Amygdala (tissue), 56 donors: ENCODE data around the gene BCO1.

Experiments
- DNase-seq, 56 donors: peaks; one replicate each; lab custom pipeline; 2025; lab: John Stamatoyannopoulos, UW

The BCO1 gene

GRCh38 chr16:81314603-81315270 lies 76.2 kb downstream of the BCO1 start, which contains the start of gene GAN:
Gene GAN (plus strand): TSS chr16:81314962. CDS start chr16:81315114, 152 bp downstream.
- peak; percentile 57 to 98 (median 92) for DNase-seq

GRCh38 chr16:81315271-81316175 lies 77.0 kb downstream of the BCO1 start:
- peak in 39 of 56 donors; percentile 6 to 54 (median 20) for DNase-seq

- DNase-seq, result no peak
Measured at GRCh38 chr16:81316176-81316496, 77.6 kb downstream of the BCO1 start.

GRCh38 chr16:81318711-81319110 lies 80.2 kb downstream of the BCO1 start:
- DNase-seq, result no peak

GRCh38 chr16:81319221-81319912 lies 80.9 kb downstream of the BCO1 start:
- DNase-seq, result no peak

- DNase-seq, result no peak
Measured at GRCh38 chr16:81321039-81321438, 82.5 kb downstream of the BCO1 start.

GRCh38 chr16:81321536-81321935 lies 83.0 kb downstream of the BCO1 start:
- no peak for DNase-seq

GRCh38 chr16:81324808-81325207 lies 86.3 kb downstream of the BCO1 start:
- no peak for DNase-seq

GRCh38 chr16:81327011-81327410 lies 88.5 kb downstream of the BCO1 start:
- no peak for DNase-seq

GRCh38 chr16:81327447-81328196 lies 89.1 kb downstream of the BCO1 start:
- no peak for DNase-seq

- DNase-seq, result no peak
Measured at GRCh38 chr16:81329947-81330346, 91.5 kb downstream of the BCO1 start.

GRCh38 chr16:81333356-81333755 lies 94.9 kb downstream of the BCO1 start:
- no peak for DNase-seq

- no peak for DNase-seq
Measured at GRCh38 chr16:81335669-81336068, 97.2 kb downstream of the BCO1 start.

- DNase-seq, result no peak
Measured at GRCh38 chr16:81337097-81337496, 98.6 kb downstream of the BCO1 start.
